ENCODE results near the gene STRBP.
A peak's percentile ranks its signal among the peaks of the same experiment; 100 is the strongest.
"Not testable (repeated sequence)": the region's sequence is repeated elsewhere in the genome, so short reads cannot be mapped to it uniquely, and the experiment has no call there.

Gene STRBP

DNA sequence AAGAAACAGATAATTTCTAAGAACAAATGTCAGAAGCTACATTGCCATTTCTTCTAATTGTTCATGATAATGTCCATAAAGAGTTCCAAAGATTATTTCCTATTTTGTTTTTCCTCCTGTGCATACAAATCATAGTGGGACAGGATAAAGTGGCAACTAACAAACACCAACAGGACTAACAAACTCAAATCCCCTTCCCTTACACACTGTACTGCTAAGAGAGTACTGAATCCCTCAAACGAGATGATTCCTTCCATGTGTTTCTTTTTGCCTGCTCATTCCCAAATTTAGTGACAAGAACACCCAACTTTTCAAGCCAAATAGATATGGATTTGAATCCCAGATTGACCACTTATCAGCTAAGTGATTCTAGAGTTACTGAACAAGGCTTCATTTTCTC lies 15.2 kb downstream of the STRBP start:
- TF ChIP-seq POU2F2 (IDR thresholded peaks at IDR 0.05; ENCODE audit: low read depth, low read length) = no peak
- no peak for TF ChIP-seq SPI1 (IDR thresholded peaks at IDR 0.05; ENCODE audit: low read depth, low read length)
- DNase-seq (ENCODE audit: insufficient read length, low spot score) = no peak
- FAIRE-seq = no peak

- DNase-seq (ENCODE audit: insufficient read length, low spot score) = no peak
- no peak for FAIRE-seq
- TF ChIP-seq POU2F2 (IDR thresholded peaks at IDR 0.05; ENCODE audit: low read depth, low read length) (no peak), TAF1 (IDR thresholded peaks at IDR 0.05; ENCODE audit: low read depth, low read length) (no peak), PAX5 (IDR thresholded peaks at IDR 0.05; ENCODE audit: insufficient read depth, low read length, severe bottlenecking) (no peak), POLR2AphosphoS5 (IDR thresholded peaks at IDR 0.05; ENCODE audit: low read depth, low read length) (no peak), SPI1 (IDR thresholded peaks at IDR 0.05; ENCODE audit: low read depth, low read length) (no peak), POLR2A (IDR thresholded peaks at IDR 0.05; ENCODE audit: low read depth, low read length) (no peak)
Observed at GRCh38 chr9:123251741-123252140, 16.6 kb downstream of the STRBP start.

DNA sequence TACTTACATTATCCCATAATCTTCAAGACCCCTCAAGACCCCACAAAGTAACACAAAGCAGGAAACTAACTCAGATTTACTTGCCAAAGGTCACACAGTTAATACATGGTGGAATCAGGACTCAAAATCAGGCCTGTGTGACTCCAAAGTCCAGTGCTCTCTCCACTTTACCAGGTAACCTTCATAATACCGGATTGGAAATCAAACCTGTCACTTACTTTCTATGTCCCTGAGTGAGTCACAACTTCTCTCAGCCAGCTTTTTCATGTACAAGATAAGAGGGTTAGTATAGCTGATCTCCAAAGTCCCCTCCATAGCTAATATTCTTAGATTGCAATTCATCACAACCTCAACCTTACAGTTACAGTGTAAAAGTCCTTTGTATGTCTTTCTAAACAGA lies 17.1 kb downstream of the STRBP start:
- FAIRE-seq (no peak), DNase-seq (ENCODE audit: insufficient read length, low spot score) (no peak)
- no peak for TF ChIP-seq POLR2AphosphoS5 (IDR thresholded peaks at IDR 0.05; ENCODE audit: low read depth, low read length)
- TF ChIP-seq PAX5 (IDR thresholded peaks at IDR 0.05; ENCODE audit: insufficient read depth, low read length, severe bottlenecking) = no peak
- no peak for TF ChIP-seq TAF1 (IDR thresholded peaks at IDR 0.05; ENCODE audit: low read depth, low read length)
- no peak for TF ChIP-seq POLR2A (IDR thresholded peaks at IDR 0.05; ENCODE audit: low read depth, low read length)
- no peak for TF ChIP-seq POU2F2 (IDR thresholded peaks at IDR 0.05; ENCODE audit: low read depth, low read length)
- no peak for TF ChIP-seq SPI1 (IDR thresholded peaks at IDR 0.05; ENCODE audit: low read depth, low read length)

GRCh38 chr9:123250504-123250903 lies 17.9 kb downstream of the STRBP start:
- TF ChIP-seq TAF1 (IDR thresholded peaks at IDR 0.05; ENCODE audit: low read depth, low read length) (no peak), POU2F2 (IDR thresholded peaks at IDR 0.05; ENCODE audit: low read depth, low read length) (no peak), SPI1 (IDR thresholded peaks at IDR 0.05; ENCODE audit: low read depth, low read length) (no peak), POLR2A (IDR thresholded peaks at IDR 0.05; ENCODE audit: low read depth, low read length) (no peak), PAX5 (IDR thresholded peaks at IDR 0.05; ENCODE audit: insufficient read depth, low read length, severe bottlenecking) (no peak), POLR2AphosphoS5 (IDR thresholded peaks at IDR 0.05; ENCODE audit: low read depth, low read length) (no peak)
- FAIRE-seq (peak; percentile 50), DNase-seq (ENCODE audit: insufficient read length, low spot score) (no peak)

- FAIRE-seq; DNase-seq (ENCODE audit: insufficient read length, low spot score): not testable (repeated sequence)
Observed at GRCh38 chr9:123249162-123249561, 19.2 kb downstream of the STRBP start.

DNA sequence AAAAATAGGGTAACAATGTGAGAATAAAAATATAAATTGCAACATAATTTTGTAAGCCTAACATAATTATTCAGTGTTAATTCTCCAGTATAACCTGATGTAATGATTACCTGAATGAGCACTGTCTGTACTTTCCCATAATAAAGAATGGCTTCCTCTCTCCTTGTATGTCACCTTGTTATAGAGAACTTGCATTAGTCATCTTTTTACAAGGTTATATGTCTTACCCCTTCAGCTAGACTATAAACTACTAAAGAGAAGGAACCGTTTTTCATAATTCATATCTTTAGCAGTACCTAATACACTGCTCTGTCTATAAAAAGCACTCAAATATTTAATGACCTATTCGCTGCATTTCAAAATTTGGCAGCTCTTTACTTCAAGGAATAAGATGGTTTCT lies 19.8 kb downstream of the STRBP start:
- DNase-seq (ENCODE audit: insufficient read length, low spot score) (no peak), FAIRE-seq (no peak)
- no peak for TF ChIP-seq TAF1 (IDR thresholded peaks at IDR 0.05; ENCODE audit: low read depth, low read length)
- no peak for TF ChIP-seq POU2F2 (IDR thresholded peaks at IDR 0.05; ENCODE audit: low read depth, low read length)
- no peak for TF ChIP-seq POLR2AphosphoS5 (IDR thresholded peaks at IDR 0.05; ENCODE audit: low read depth, low read length)
- no peak for TF ChIP-seq PAX5 (IDR thresholded peaks at IDR 0.05; ENCODE audit: insufficient read depth, low read length, severe bottlenecking)
- no peak for TF ChIP-seq SPI1 (IDR thresholded peaks at IDR 0.05; ENCODE audit: low read depth, low read length)
- no peak for TF ChIP-seq POLR2A (IDR thresholded peaks at IDR 0.05; ENCODE audit: low read depth, low read length)

DNA sequence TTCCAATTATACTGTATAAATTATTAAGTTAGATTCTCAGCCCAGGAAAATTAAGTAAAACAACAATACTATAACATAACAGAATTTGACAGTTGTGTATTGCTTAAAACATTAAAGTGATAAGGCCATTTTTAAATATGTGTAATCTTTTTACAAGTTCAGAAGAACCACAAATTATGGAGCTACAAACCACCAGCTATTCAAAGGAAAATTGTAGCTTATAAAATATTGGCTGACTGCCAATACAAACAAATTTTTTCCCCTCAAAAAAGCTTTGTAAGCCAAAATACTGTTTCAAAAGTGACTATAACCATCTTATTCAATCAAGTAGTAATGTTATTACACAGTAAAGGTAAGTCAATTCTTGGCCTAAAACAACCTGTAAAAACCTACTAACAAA lies 21.9 kb downstream of the STRBP start:
- TF ChIP-seq POLR2AphosphoS5 (IDR thresholded peaks at IDR 0.05; ENCODE audit: low read depth, low read length) = no peak
- TF ChIP-seq POLR2A (IDR thresholded peaks at IDR 0.05; ENCODE audit: low read depth, low read length) = no peak
- TF ChIP-seq PAX5 (IDR thresholded peaks at IDR 0.05; ENCODE audit: insufficient read depth, low read length, severe bottlenecking) = no peak
- no peak for TF ChIP-seq POU2F2 (IDR thresholded peaks at IDR 0.05; ENCODE audit: low read depth, low read length)
- no peak for TF ChIP-seq TAF1 (IDR thresholded peaks at IDR 0.05; ENCODE audit: low read depth, low read length)
- no peak for TF ChIP-seq SPI1 (IDR thresholded peaks at IDR 0.05; ENCODE audit: low read depth, low read length)
- no peak for FAIRE-seq
- no peak for DNase-seq (ENCODE audit: insufficient read length, low spot score)

- TF ChIP-seq POLR2AphosphoS5 (IDR thresholded peaks at IDR 0.05; ENCODE audit: low read depth, low read length) = no peak
- no peak for TF ChIP-seq POLR2A (IDR thresholded peaks at IDR 0.05; ENCODE audit: low read depth, low read length)
- DNase-seq (ENCODE audit: insufficient read length, low spot score) (no peak), FAIRE-seq (peak; percentile 31)
Observed at GRCh38 chr9:123239726-123240125, 28.7 kb downstream of the STRBP start.

DNA sequence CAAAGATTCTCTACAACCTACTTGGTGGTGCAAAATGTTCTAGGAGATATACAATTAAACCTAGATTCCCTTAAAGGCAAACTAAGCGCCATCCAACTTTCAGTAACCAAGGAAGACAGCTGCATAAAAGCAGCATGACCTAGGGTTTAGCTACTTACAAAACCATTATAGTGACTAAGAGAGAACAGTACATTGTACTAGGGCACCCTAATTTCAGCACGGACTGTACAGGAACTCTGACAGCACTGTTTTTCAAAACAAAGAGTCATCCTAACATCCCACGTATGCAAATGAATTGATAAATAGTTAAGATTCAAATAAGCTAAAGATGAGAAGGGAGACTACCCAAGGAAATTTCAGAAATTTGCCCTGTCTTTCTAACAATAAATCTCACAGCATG lies 30.0 kb downstream of the STRBP start:
- TF ChIP-seq TAF1 (IDR thresholded peaks at IDR 0.05; ENCODE audit: low read depth, low read length) = no peak
- no peak for FAIRE-seq

GRCh38 chr9:123237220-123237619 lies 31.2 kb downstream of the STRBP start:
- FAIRE-seq (no peak), DNase-seq (ENCODE audit: insufficient read length, low spot score) (no peak)
- TF ChIP-seq SPI1 (IDR thresholded peaks at IDR 0.05; ENCODE audit: low read depth, low read length) (no peak), PAX5 (IDR thresholded peaks at IDR 0.05; ENCODE audit: insufficient read depth, low read length, severe bottlenecking) (no peak), TAF1 (IDR thresholded peaks at IDR 0.05; ENCODE audit: low read depth, low read length) (no peak), POLR2A (IDR thresholded peaks at IDR 0.05; ENCODE audit: low read depth, low read length) (no peak), POU2F2 (IDR thresholded peaks at IDR 0.05; ENCODE audit: low read depth, low read length) (no peak), POLR2AphosphoS5 (IDR thresholded peaks at IDR 0.05; ENCODE audit: low read depth, low read length) (no peak)

More for the DNA sequence above, 30.0 kb downstream of the STRBP start:
- no peak for DNase-seq (ENCODE audit: insufficient read length, low spot score)

GRCh38 chr9:123235448-123235847 lies 32.9 kb downstream of the STRBP start:
- TF ChIP-seq POU2F2 (IDR thresholded peaks at IDR 0.05; ENCODE audit: low read depth, low read length) (no peak), POLR2AphosphoS5 (IDR thresholded peaks at IDR 0.05; ENCODE audit: low read depth, low read length) (no peak), PAX5 (IDR thresholded peaks at IDR 0.05; ENCODE audit: insufficient read depth, low read length, severe bottlenecking) (no peak), TAF1 (IDR thresholded peaks at IDR 0.05; ENCODE audit: low read depth, low read length) (no peak), POLR2A (IDR thresholded peaks at IDR 0.05; ENCODE audit: low read depth, low read length) (no peak)
- FAIRE-seq (no peak), DNase-seq (ENCODE audit: insufficient read length, low spot score) (no peak)
